Transverse colon (tissue), 4 donors: Measurements from ENCODE around the gene CARD19.

Experiments used
- EP300 ChIP-seq: sonication (generic); formaldehyde crosslinking; IDR thresholded peaks from one replicate; pipeline ENCODE4 v1.6.1; 2017; ENCODE audit warnings: antibody characterized with exemption, low read depth
- POLR2A ChIP-seq: fragments of 450-650 bp; IDR thresholded peaks from one replicate; pipeline ENCODE4 v1.6.1; 2016; ENCODE audit warnings: antibody characterized with exemption, mild to moderate bottlenecking, moderate library complexity
- POLR2AphosphoS5 ChIP-seq, 3 donors: sonication (generic); formaldehyde crosslinking; IDR thresholded peaks; one replicate each; pipeline ENCODE4 v1.6.1; 2016; ENCODE audit warnings: antibody characterized with exemption in 3 of 3
- TF ChIP-seq, protein P1 (sequence below), 5 experiments: fragments of 200-600 bp in 3 of 5; fragments of 450-650 bp in 2 of 5; sonication (generic) in 3 of 5; IDR thresholded peaks; 1 replicate in 2 of 5; 2 replicates in 3 of 5; pipeline ENCODE4 v1.5.1; 2016 to 2017; ENCODE audit warnings: antibody characterized with exemption in 5 of 5, inconsistent platforms in 3 of 5, mild to moderate bottlenecking in 2 of 5, moderate library complexity in 1 of 5

DNA sequence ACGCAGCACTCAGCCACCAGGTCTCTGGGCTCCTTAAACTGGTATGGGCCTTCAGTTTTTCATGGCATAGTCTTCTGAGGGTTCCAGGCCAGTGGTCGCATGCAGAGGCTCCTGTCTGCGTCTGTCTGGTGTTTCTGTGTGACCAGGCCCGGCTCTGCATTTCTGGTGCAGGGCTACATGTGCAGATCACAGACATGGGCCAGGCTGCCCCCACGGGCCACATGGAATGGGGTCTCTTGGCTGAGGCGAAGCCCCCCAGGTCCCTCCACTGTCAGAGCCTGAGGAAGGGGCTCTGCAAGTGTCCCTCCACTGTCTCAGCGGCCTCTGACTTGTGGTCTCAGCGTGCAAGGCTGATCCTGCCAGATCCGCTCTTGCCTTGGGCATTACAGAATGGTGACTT is 15.6 kb upstream of the CARD19 start:
- TF ChIP-seq POLR2A (no peak), EP300 (no peak), POLR2AphosphoS5 (IDR thresholded peaks at IDR 0.05) (no peak)
- TF ChIP-seq, protein P1, sequence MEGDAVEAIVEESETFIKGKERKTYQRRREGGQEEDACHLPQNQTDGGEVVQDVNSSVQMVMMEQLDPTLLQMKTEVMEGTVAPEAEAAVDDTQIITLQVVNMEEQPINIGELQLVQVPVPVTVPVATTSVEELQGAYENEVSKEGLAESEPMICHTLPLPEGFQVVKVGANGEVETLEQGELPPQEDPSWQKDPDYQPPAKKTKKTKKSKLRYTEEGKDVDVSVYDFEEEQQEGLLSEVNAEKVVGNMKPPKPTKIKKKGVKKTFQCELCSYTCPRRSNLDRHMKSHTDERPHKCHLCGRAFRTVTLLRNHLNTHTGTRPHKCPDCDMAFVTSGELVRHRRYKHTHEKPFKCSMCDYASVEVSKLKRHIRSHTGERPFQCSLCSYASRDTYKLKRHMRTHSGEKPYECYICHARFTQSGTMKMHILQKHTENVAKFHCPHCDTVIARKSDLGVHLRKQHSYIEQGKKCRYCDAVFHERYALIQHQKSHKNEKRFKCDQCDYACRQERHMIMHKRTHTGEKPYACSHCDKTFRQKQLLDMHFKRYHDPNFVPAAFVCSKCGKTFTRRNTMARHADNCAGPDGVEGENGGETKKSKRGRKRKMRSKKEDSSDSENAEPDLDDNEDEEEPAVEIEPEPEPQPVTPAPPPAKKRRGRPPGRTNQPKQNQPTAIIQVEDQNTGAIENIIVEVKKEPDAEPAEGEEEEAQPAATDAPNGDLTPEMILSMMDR (IDR thresholded peaks at IDR 0.05): no peak
